DND-41 (cell line): ENCODE measurements around the gene CDKN1A.

Experiments
- EZH2 ChIP-seq: IDR thresholded peaks from 3 replicates; pipeline ENCODE4 v1.6.1; 2012; ENCODE audit warnings: borderline replicate concordance, low read depth, mild to moderate bottlenecking, moderate library complexity, low read length, inconsistent platforms; ENCODE audit not compliant: severe bottlenecking
- TF ChIP-seq, protein P1 (sequence below): IDR thresholded peaks from 2 replicates; pipeline ENCODE4 v1.5.1; 2012; ENCODE audit warnings: borderline replicate concordance, low read length, moderate library complexity, mild to moderate bottlenecking; ENCODE audit not compliant: poor library complexity, severe bottlenecking; ENCODE audit errors: extremely low read depth

DNA sequence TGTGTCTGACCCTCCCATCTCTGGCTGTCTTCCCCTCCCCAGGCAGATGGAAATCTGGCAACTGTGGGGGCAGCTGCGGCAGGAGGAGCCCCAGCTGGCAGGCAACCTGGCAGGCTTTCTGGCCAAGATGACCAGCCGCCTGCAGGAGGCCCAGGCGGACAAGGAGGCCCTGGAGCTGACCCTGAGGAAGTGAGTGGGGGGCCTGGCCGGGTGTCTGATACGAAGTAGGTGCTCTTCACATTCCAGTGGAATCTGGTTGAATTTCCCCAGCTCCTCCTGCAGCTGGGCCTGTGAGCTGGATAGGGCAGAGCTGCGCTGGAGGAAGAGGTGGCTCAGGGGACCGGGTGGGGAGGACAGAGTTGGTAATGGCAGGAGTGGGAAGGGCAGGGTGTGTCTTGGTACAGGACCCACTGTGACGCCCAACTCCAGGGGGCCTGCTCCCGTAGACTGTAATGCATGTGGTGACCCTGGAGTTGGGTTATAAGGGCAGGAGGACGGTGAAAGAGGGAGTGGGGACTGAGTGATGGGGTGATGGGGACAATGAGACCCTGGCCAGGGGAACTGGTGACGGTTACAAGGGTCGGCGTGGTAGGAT is 38.8 kb downstream of the CDKN1A start:
- TF ChIP-seq, protein P1, sequence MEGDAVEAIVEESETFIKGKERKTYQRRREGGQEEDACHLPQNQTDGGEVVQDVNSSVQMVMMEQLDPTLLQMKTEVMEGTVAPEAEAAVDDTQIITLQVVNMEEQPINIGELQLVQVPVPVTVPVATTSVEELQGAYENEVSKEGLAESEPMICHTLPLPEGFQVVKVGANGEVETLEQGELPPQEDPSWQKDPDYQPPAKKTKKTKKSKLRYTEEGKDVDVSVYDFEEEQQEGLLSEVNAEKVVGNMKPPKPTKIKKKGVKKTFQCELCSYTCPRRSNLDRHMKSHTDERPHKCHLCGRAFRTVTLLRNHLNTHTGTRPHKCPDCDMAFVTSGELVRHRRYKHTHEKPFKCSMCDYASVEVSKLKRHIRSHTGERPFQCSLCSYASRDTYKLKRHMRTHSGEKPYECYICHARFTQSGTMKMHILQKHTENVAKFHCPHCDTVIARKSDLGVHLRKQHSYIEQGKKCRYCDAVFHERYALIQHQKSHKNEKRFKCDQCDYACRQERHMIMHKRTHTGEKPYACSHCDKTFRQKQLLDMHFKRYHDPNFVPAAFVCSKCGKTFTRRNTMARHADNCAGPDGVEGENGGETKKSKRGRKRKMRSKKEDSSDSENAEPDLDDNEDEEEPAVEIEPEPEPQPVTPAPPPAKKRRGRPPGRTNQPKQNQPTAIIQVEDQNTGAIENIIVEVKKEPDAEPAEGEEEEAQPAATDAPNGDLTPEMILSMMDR: no peak
- no peak for TF ChIP-seq EZH2
